ENCODE data around the gene TENM4. TPM values are rescaled to one million over a fixed set of nuclear protein-coding genes. Genes with fewer than 3 reads are reported as not detected.

TENM4 gene
- total and polyA plus RNA-seq, 2 of the 8 experiments (the other 6 are each of a cell fraction or from before 2014, with no cell fraction given), result 3.5 to 7.2 TPM

DNA sequence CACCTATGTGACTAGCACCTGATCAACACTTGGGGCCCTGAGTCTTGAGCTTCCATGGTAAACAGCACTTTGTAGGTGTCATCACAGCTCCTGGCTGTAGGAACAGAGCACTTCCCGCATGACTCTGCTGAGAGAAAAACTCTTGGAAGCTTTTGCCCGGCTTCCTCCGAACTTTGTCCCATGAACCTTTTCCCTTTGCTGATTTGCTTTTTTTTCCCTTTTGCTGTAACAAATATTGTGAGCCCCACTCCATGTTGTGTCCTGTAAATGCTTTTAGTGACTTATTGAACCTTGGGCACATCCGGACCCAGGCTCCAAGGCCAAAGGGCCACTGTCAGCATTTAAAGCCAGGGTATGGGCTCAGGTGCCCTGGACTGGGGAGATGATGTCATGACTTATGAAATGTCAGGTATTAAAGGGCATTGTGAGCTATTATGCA is 391.1 kb downstream of the TENM4 start:
- Histone ChIP-seq H3K27me3 (replicated peaks in 1 of 4; ENCODE audit: control insufficient read depth in 3 of 4, extremely low read depth in 1 of 4, insufficient read depth in 3 of 4, low read length in 3 of 4) (no peaks in the 10 kb centered on the region), H2BK12ac (ENCODE audit: low read depth, low read length) (no peak overlapping the region), H3K23me2 (ENCODE audit: low read depth, low read length) (no peaks in the 10 kb centered on the region), H2AK5ac (ENCODE audit: low read depth, low read length) (no peak overlapping the region), H3K4me1 (replicated peaks in 1 of 4; ENCODE audit: control insufficient read depth in 3 of 4, insufficient read depth in 4 of 4, low read length in 3 of 4) (no peaks in the 10 kb centered on the region), H3K27ac (ENCODE audit: low read depth, low read length) (no peak overlapping the region), H3K56ac (replicated peaks; ENCODE audit: insufficient read length, low read depth, low read length) (no peak overlapping the region), H3K79me2 (ENCODE audit: control insufficient read depth in 1 of 2, insufficient read depth in 2 of 2, low read length in 2 of 2) (no peaks in the 10 kb centered on the region), H4K8ac (ENCODE audit: extremely low read depth, insufficient read depth, low read length) (no peak overlapping the region), H4K91ac (replicated peaks; ENCODE audit: insufficient read length, low read length) (no peak overlapping the region), H3K4me3 (ENCODE audit: extremely low read depth in 1 of 4, insufficient read depth in 2 of 4, low read depth in 3 of 4, low read length in 4 of 4) (no peak overlapping the region), H2BK15ac (ENCODE audit: low read length) (no peak overlapping the region), H3K9me3 (ENCODE audit: insufficient read depth in 2 of 2, low read depth in 1 of 2, low read length in 1 of 2) (no peaks in the 10 kb centered on the region), H4K20me1 (replicated peaks in 1 of 2; ENCODE audit: control insufficient read depth in 1 of 2, insufficient read depth in 2 of 2, low read length in 2 of 2) (no peaks in the 10 kb centered on the region), H3K14ac (ENCODE audit: insufficient read length) (no peak overlapping the region), H3K18ac (ENCODE audit: extremely low read depth, low read length) (no peak overlapping the region), H3K23ac (ENCODE audit: insufficient read length) (no peak overlapping the region), H3K79me1 (ENCODE audit: low read depth, low read length) (no peaks in the 10 kb centered on the region), H3K4me2 (ENCODE audit: insufficient read depth in 1 of 2, low read depth in 2 of 2, low read length in 2 of 2) (no peak overlapping the region), H2AFZ (ENCODE audit: low read length) (no peak overlapping the region), H3K9ac (replicated peaks in 1 of 4; ENCODE audit: extremely low read depth in 1 of 4, low read depth in 3 of 4, low read length in 3 of 4) (no peak overlapping the region), H2BK120ac (replicated peaks; ENCODE audit: low read depth, low read length) (no peak overlapping the region), H2BK20ac (ENCODE audit: low read length) (no peak overlapping the region), H3K36me3 (ENCODE audit: control insufficient read depth in 2 of 4, insufficient read depth in 4 of 4, low read length in 3 of 4) (no peaks in the 10 kb centered on the region), H3K4ac (replicated peaks; ENCODE audit: insufficient read length, low read depth, low read length) (no peak overlapping the region), H2BK5ac (ENCODE audit: low read depth, low read length) (no peak overlapping the region), H4K5ac (ENCODE audit: insufficient read length, low read depth, low read length) (no peak overlapping the region)
- FAIRE-seq (no peak), DNase-seq (ENCODE audit: low read depth in 1 of 2, low spot score in 2 of 2) (no peak)
- 89% methylated on average over 4 of the region's 4 CpGs; no CpG with 5 or more reads in 1 of the 2 experiments for WGBS, 2 experiments (ENCODE audit: extremely low coverage in 1 of 2, insufficient coverage in 1 of 2, insufficient read length in 1 of 2, insufficient replicate concordance in 2 of 2, low coverage in 1 of 2, low lambda C conversion rate in 2 of 2, missing lambda C conversion rate in 1 of 2)
- POLR2A ChIA-PET (ENCODE audit: partially characterized antibody), result no interaction called here
- TF ChIP-seq JUN (IDR thresholded peaks at IDR 0.05; ENCODE audit: low read depth, low read length) (no peak), GTF2F1 (IDR thresholded peaks at IDR 0.05; ENCODE audit: borderline replicate concordance, low read depth, low read length) (no peak), CHD2 (IDR thresholded peaks at IDR 0.05; ENCODE audit: low read length) (no peak), SP4 (IDR thresholded peaks at IDR 0.05; ENCODE audit: low read length) (no peak), RBBP5 (IDR thresholded peaks at IDR 0.05; ENCODE audit: borderline replicate concordance, low read depth, low read length) (no peak), HDAC6 (IDR thresholded peaks at IDR 0.05; ENCODE audit: low read depth, low read length) (no peak)
- TF ChIP-seq, protein P1, sequence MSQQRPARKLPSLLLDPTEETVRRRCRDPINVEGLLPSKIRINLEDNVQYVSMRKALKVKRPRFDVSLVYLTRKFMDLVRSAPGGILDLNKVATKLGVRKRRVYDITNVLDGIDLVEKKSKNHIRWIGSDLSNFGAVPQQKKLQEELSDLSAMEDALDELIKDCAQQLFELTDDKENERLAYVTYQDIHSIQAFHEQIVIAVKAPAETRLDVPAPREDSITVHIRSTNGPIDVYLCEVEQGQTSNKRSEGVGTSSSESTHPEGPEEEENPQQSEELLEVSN (IDR thresholded peaks at IDR 0.05), result no peak
- CTCF ChIA-PET (ENCODE audit: partially characterized antibody), result interaction anchor here (0.6 to 8.0 kb wide), 12 partner anchors 9 to 1062 kb away, joined by 3 to 72 read pairs (median 6); no protein-coding TSS in a partner anchor
